ENCODE results near the gene TNFRSF13B. TPM values are rescaled to one million over a fixed set of nuclear protein-coding genes. Genes with fewer than 3 reads are reported as not detected.

Gene TNFRSF13B
- total RNA-seq, 2 donors from 2014 or later = 0.97 to 1.6 TPM

DNA sequence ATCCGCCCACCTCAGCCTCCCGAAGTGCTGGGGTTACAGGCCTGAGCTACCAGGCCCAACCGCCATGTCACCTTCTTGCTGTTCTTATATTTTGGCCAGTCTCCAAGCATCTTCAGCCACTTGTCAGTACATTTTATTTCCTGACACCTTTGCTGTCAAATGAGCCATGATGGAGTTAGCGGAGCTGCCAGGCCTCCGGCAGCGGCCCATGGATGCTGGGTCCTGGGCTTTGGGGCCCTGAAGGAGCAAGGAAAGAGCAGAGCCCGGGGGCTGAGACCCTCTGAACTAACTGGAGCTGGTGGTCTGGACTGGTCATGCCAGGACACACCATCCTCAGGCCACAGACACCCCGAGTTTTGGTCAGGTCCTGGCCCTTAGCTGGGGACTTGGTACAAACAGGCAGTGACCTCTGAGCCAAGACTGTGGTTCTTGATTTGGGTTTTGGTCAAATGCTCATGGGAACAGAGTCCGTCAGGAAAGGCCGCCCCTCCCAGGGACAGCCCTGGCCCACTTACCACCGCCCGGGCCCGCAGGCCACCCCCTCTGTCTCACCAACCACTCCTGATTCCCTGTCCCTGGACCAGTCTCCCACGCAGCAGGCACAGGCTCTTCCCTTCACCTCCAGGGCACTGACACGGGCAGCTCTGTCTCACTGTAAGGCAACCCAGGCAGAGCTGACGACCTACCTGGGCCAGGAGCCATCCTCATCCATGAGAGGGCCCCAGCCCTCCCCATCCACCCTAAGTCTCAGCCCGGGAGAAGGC lies 42.0 kb downstream of the TNFRSF13B start:
- Histone ChIP-seq H3K9me3 (ENCODE audit: control insufficient read depth, low read length) (no peaks in the 10 kb centered on the region), H3K4me3 (ENCODE audit: low read length) (no peak overlapping the region), H3K9ac (ENCODE audit: extremely low read depth, low read length, poor library complexity, severe bottlenecking) (no peak overlapping the region), H3K27me3 (ENCODE audit: control insufficient read depth, insufficient read depth, low read length, poor library complexity, severe bottlenecking) (no peaks in the 10 kb centered on the region), H3K4me1 (ENCODE audit: control insufficient read depth, insufficient read depth, low read length) (no peaks in the 10 kb centered on the region), H3K27ac (ENCODE audit: low read depth, low read length) (no peak overlapping the region), H3K36me3 (ENCODE audit: control insufficient read depth, insufficient read depth, low read length) (no peaks in the 10 kb centered on the region)
- no peaks in the 10 kb centered on the region for H3K36me3 Mint-ChIP-seq (ENCODE audit: low read depth)
- no peak overlapping the region for H3K4me3 Mint-ChIP-seq
- TF ChIP-seq, protein P1, sequence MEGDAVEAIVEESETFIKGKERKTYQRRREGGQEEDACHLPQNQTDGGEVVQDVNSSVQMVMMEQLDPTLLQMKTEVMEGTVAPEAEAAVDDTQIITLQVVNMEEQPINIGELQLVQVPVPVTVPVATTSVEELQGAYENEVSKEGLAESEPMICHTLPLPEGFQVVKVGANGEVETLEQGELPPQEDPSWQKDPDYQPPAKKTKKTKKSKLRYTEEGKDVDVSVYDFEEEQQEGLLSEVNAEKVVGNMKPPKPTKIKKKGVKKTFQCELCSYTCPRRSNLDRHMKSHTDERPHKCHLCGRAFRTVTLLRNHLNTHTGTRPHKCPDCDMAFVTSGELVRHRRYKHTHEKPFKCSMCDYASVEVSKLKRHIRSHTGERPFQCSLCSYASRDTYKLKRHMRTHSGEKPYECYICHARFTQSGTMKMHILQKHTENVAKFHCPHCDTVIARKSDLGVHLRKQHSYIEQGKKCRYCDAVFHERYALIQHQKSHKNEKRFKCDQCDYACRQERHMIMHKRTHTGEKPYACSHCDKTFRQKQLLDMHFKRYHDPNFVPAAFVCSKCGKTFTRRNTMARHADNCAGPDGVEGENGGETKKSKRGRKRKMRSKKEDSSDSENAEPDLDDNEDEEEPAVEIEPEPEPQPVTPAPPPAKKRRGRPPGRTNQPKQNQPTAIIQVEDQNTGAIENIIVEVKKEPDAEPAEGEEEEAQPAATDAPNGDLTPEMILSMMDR (conservative IDR thresholded peaks at IDR 0.05) = no peak
- H3K27ac Mint-ChIP-seq = no peak overlapping the region
- H3K4me1 Mint-ChIP-seq = no peaks in the 10 kb centered on the region
- no peaks in the 10 kb centered on the region for H3K27me3 Mint-ChIP-seq (ENCODE audit: insufficient read depth)
- 93 to 94% methylated on average over 10 to 17 of the region's 17 CpGs for WGBS, 2 experiments (ENCODE audit: insufficient coverage in 1 of 2, insufficient read length in 1 of 2)
- H3K9me3 Mint-ChIP-seq = no peaks in the 10 kb centered on the region
- no peak for DNase-seq

DNA sequence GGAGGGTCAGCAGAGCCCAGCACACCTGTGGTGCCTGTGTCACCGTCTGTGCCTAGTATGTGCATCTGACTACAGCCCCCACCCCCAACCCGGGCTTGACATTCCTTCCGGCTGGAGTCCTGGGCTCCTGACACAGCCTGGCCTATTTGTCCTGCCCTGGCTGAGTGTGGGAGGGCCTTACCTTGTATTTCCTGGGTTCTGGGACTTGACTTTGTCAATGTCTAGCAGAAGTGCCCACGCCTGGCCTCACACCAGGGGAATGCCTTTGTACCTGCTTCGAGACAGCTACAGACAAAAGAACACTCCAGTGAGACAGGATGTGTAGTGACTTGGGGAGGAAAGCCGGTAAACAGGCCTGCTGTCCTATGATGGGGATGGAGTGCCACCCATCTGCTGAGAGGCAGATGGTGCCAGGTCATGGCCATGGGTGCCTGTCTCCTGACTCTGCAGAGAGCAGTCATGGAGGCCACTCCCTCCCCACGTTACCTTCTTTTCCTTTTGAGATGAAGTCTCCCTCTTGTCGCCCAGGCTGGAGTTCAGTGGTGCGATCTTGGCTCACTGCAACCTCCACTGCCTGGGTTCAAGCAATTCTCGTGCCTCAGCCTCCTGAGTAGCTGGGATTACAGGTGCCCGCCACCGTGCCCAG lies 42.8 kb downstream of the TNFRSF13B start:
- H3K27ac Mint-ChIP-seq = no peak overlapping the region
- Histone ChIP-seq H3K9ac (ENCODE audit: extremely low read depth, low read length, poor library complexity, severe bottlenecking) (no peak overlapping the region), H3K4me1 (ENCODE audit: control insufficient read depth, insufficient read depth, low read length) (no peaks in the 10 kb centered on the region), H3K36me3 (ENCODE audit: control insufficient read depth, insufficient read depth, low read length) (no peaks in the 10 kb centered on the region), H3K27me3 (ENCODE audit: control insufficient read depth, insufficient read depth, low read length, poor library complexity, severe bottlenecking) (no peaks in the 10 kb centered on the region), H3K9me3 (ENCODE audit: control insufficient read depth, low read length) (no peaks in the 10 kb centered on the region), H3K27ac (ENCODE audit: low read depth, low read length) (no peak overlapping the region), H3K4me3 (ENCODE audit: low read length) (no peak overlapping the region)
- TF ChIP-seq, protein P1 (conservative IDR thresholded peaks at IDR 0.05) = no peak
- H3K4me3 Mint-ChIP-seq = no peak overlapping the region
- no peak for DNase-seq
- no peaks in the 10 kb centered on the region for H3K27me3 Mint-ChIP-seq (ENCODE audit: insufficient read depth)
- 85 to 88% methylated on average over 10 to 12 of the region's 12 CpGs for WGBS, 2 experiments (ENCODE audit: insufficient coverage in 1 of 2, insufficient read length in 1 of 2)
- H3K4me1 Mint-ChIP-seq = no peaks in the 10 kb centered on the region
- no peaks in the 10 kb centered on the region for H3K36me3 Mint-ChIP-seq (ENCODE audit: low read depth)
- H3K9me3 Mint-ChIP-seq = no peaks in the 10 kb centered on the region

DNA sequence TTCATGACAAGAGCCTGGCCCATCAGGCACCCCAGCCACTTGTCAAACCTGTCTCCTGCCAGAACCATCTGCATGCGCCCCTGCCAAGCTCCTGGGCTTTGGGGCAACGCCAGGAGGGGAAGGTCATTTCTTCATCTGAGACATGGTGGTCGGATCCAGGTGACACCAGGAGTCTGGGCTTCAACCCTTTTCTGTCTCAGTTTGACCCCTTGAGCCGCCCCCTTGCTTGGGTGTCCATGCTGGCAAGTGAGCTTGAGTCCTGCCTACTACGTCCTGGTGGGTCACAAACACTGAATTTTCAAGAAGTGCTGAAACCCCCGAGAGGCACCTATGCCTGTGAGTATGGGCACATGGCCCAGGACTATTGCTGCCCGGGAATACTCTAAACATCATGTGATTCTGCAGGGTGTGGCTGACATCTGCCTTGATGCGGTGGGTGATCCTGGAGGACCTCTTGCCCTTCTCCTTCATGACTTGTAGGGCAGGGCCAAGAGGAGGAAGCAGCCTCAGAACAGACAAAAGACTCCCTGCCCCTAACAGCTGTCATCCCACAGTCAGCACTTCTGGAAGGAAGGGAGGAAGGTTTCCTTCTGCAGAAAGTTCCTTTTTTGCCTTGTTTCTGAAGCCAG lies 43.4 kb downstream of the TNFRSF13B start:
- H3K4me3 Mint-ChIP-seq = no peak overlapping the region
- H3K4me1 Mint-ChIP-seq = no peaks in the 10 kb centered on the region
- no peaks in the 10 kb centered on the region for H3K36me3 Mint-ChIP-seq (ENCODE audit: low read depth)
- H3K27ac ChIP-seq (ENCODE audit: low read depth, low read length) = no peak overlapping the region
- no peaks in the 10 kb centered on the region for H3K36me3 ChIP-seq (ENCODE audit: control insufficient read depth, insufficient read depth, low read length)
- no peaks in the 10 kb centered on the region for H3K27me3 Mint-ChIP-seq (ENCODE audit: insufficient read depth)
- no peak for DNase-seq
- TF ChIP-seq, protein P1 (conservative IDR thresholded peaks at IDR 0.05) = no peak
- WGBS, 2 experiments (ENCODE audit: insufficient coverage in 1 of 2, insufficient read length in 1 of 2) = 85 to 92% methylated on average over 7 to 8 of the region's 8 CpGs
- no peaks in the 10 kb centered on the region for H3K4me1 ChIP-seq (ENCODE audit: control insufficient read depth, insufficient read depth, low read length)
- no peak overlapping the region for H3K27ac Mint-ChIP-seq
- H3K27me3 ChIP-seq (ENCODE audit: control insufficient read depth, insufficient read depth, low read length, poor library complexity, severe bottlenecking) = no peaks in the 10 kb centered on the region
- no peak overlapping the region for H3K4me3 ChIP-seq (ENCODE audit: low read length)
- no peaks in the 10 kb centered on the region for H3K9me3 Mint-ChIP-seq
- H3K9ac ChIP-seq (ENCODE audit: extremely low read depth, low read length, poor library complexity, severe bottlenecking) = no peak overlapping the region
- no peaks in the 10 kb centered on the region for H3K9me3 ChIP-seq (ENCODE audit: control insufficient read depth, low read length)

Measured in endodermal cell (in vitro differentiated cells).